Measurements from ENCODE around the gene PCDHA12.
"Not testable (repeated sequence)": the region's sequence is repeated elsewhere in the genome, so short reads cannot be mapped to it uniquely, and the experiment has no call there.

The PCDHA12 gene

GRCh38 chr5:140875085-140876065 lies at the start of gene PCDHA12:
Gene PCDHA12, plus strand, starts transcription at chr5:140875308. Its CDS starts 165 bp downstream, at chr5:140875473.
- no peak for DNase-seq

- DNase-seq: no peak
These were observed 47.3 kb upstream of the PCDHA12 start, which contains the start of gene PCDHA6 for GRCh38 chr5:140827704-140828361. Gene PCDHA6, plus strand, starts transcription at chr5:140827960. Its CDS starts 132 bp downstream, at chr5:140828092.

GRCh38 chr5:140828362-140828737 lies 46.8 kb upstream of the PCDHA12 start:
- no peak for DNase-seq

- not testable (repeated sequence) for DNase-seq
These were observed 45.3 kb upstream of the PCDHA12 start for GRCh38 chr5:140829511-140830501.

- DNase-seq: no peak
These were observed 41.1 kb upstream of the PCDHA12 start, which contains the start of gene PCDHA7 for GRCh38 chr5:140833993-140834392. Gene PCDHA7, plus strand, starts transcription at chr5:140834269. Its CDS starts 115 bp downstream, at chr5:140834384.

- not testable (repeated sequence) for DNase-seq
These were observed 40.6 kb upstream of the PCDHA12 start for GRCh38 chr5:140834439-140835008.

- no peak for DNase-seq
These were observed 39.2 kb upstream of the PCDHA12 start for GRCh38 chr5:140835622-140836510.

GRCh38 chr5:140840978-140841962 lies 33.8 kb upstream of the PCDHA12 start, which contains the start of gene PCDHA8:
Gene PCDHA8, plus strand, starts transcription at chr5:140841187. Its CDS starts 135 bp downstream, at chr5:140841322.
- no peak for DNase-seq

GRCh38 chr5:140842798-140843733 lies 32.0 kb upstream of the PCDHA12 start:
- DNase-seq: no peak

- not testable (repeated sequence) for DNase-seq
These were observed 26.7 kb upstream of the PCDHA12 start, which contains the start of gene PCDHA9 for GRCh38 chr5:140848139-140849102. Gene PCDHA9, plus strand, starts transcription at chr5:140848382. Its CDS starts 114 bp downstream, at chr5:140848496.

GRCh38 chr5:140849831-140850634 lies 25.1 kb upstream of the PCDHA12 start:
- not testable (repeated sequence) for DNase-seq

- DNase-seq: no peak
These were observed 19.1 kb upstream of the PCDHA12 start, which contains the start of gene PCDHA10 for GRCh38 chr5:140855772-140856674. Gene PCDHA10, plus strand, starts transcription at chr5:140855897. Its CDS starts 152 bp downstream, at chr5:140856049.

GRCh38 chr5:140857177-140857986 lies 17.7 kb upstream of the PCDHA12 start:
- no peak for DNase-seq

GRCh38 chr5:140857987-140858240 lies 17.2 kb upstream of the PCDHA12 start:
- DNase-seq: no peak
